Omental fat pad (tissue), 4 donors: Measurements from ENCODE around the gene GET4. TPM values are rescaled to one million over a fixed set of nuclear protein-coding genes. Genes with fewer than 3 reads are reported as not detected.

Experiments
- ATAC-seq: fragments of 150-250 bp; one replicate; pipeline ENCODE4 v1.9.1; 2016; ENCODE audit warnings: mild to moderate bottlenecking, moderate library complexity; ENCODE audit not compliant: low FRiP score
- DNase-seq: peaks from one replicate; pipeline ENCODE4 v3.0.0-alpha.2; 2019; ENCODE audit warnings: low spot score
- CTCF ChIP-seq, 3 donors: fragments of 450-650 bp; IDR thresholded peaks; one replicate each; pipeline ENCODE4 v1.5.1; 2016 to 2017; ENCODE audit warnings: antibody characterized with exemption in 3 of 3, mild to moderate bottlenecking in 3 of 3, moderate library complexity in 2 of 3
- total RNA-seq, 4 donors: library from RNA; depleted of rRNA; stranded (reverse); fragments of >200 nt; gene quantifications; one replicate each; pipeline ENCODE4 v1.1.0, GENCODE V29; 2016

The GET4 gene
- total RNA-seq, 4 donors from 2014 or later, result 18.7 to 28.5 (median 23.5) TPM

GRCh38 chr7:916291-916941 is 40.1 kb downstream of the GET4 start:
- no peak for ATAC-seq
- TF ChIP-seq CTCF (IDR thresholded peaks at IDR 0.05), result no peak
- no peak for DNase-seq

- no peak for DNase-seq
- no peak for ATAC-seq
- TF ChIP-seq CTCF (IDR thresholded peaks at IDR 0.05), result no peak
Observed at GRCh38 chr7:917255-918117, 41.1 kb downstream of the GET4 start.

- DNase-seq (no peak), ATAC-seq (no peak)
- TF ChIP-seq CTCF (IDR thresholded peaks at IDR 0.05), result no peak
Observed at GRCh38 chr7:918118-918425, 41.7 kb downstream of the GET4 start.

- DNase-seq (no peak), ATAC-seq (no peak)
- no peak for TF ChIP-seq CTCF (IDR thresholded peaks at IDR 0.05)
Observed at GRCh38 chr7:918441-919113, 42.2 kb downstream of the GET4 start.

GRCh38 chr7:919114-919442 is 42.7 kb downstream of the GET4 start:
- ATAC-seq (no peak), DNase-seq (no peak)
- TF ChIP-seq CTCF (IDR thresholded peaks at IDR 0.05), result no peak

- no peak for DNase-seq
- TF ChIP-seq CTCF (IDR thresholded peaks at IDR 0.05), result no peak
- no peak for ATAC-seq
Observed at GRCh38 chr7:919924-920341, 43.6 kb downstream of the GET4 start.
